Activated CD4-positive, alpha-beta T cell treated with anti-CD3 and anti-CD28 coated beads, Interleukin-2, amount 10 ng/mL, durations not matched to agents 7 days and 5 days (primary cell): Measurements from ENCODE around the gene STX11. TPM values are rescaled to one million over a fixed set of nuclear protein-coding genes. Genes with fewer than 3 reads are reported as not detected.

Source experiments
- CTCF ChIA-PET: fragments of 350-600 bp; sonication (Branson Sonifier 250); formaldehyde crosslinking; loops from one replicate; lab custom pipeline; 2021; ENCODE audit warnings: antibody characterized with exemption; lab: Charles Lee
- POLR2A ChIA-PET: fragments of 350-600 bp; sonication (Branson Sonifier 250); formaldehyde crosslinking; loops from one replicate; lab custom pipeline; 2021; ENCODE audit warnings: antibody characterized with exemption; lab: Charles Lee
- DNase-seq: peaks from one replicate; pipeline ENCODE4 v3.0.0-alpha.2; 2020
- H3K27ac Mint-ChIP-seq: one replicate; pipeline ENCODE4 v1.8.0; 2021; ENCODE audit warnings: mild to moderate bottlenecking, moderate library complexity, mixed read lengths
- H3K27me3 Mint-ChIP-seq: one replicate; pipeline ENCODE4 v1.8.0; 2021; ENCODE audit warnings: mixed read lengths
- H3K36me3 Mint-ChIP-seq: one replicate; pipeline ENCODE4 v1.8.0; 2021; ENCODE audit warnings: low read depth, mixed read lengths
- H3K4me1 Mint-ChIP-seq: one replicate; pipeline ENCODE4 v1.8.0; 2021; ENCODE audit warnings: mixed read lengths
- H3K4me3 Mint-ChIP-seq: one replicate; pipeline ENCODE4 v1.8.0; 2021; ENCODE audit warnings: mild to moderate bottlenecking, moderate library complexity, mixed read lengths
- H3K9me3 Mint-ChIP-seq: one replicate; pipeline ENCODE4 v1.8.0; 2021; ENCODE audit warnings: mixed read lengths
- total RNA-seq, 2 experiments: library from RNA; stranded (reverse); gene quantifications; one replicate each; pipeline ENCODE4 v1.2.3, GENCODE V29; 2021

Gene STX11
- total RNA-seq, 2 experiments from 2014 or later = 13.7 to 14.5 TPM

DNA sequence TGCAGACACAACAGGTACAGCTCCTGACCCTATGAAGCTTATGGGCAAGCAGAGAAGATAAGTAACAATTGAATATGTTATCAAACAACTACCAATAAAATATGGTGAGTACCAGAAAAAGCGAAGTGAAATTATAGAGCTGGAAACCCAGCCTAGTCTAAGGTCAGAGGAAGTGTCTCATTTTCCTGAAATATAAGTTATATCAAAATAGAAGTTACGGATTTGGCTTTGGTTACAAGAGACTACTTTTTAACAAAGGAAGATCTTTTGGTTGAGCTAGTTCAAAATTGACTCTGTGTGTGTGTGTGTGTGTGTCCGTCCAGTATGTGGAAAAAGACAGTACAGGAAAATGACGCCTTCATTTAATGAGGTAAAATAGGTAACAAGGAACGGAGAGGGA, 8.9 kb downstream of the STX11 start:
- peaks cover 40% of the 10 kb centered on the region for H3K4me1 Mint-ChIP-seq
- H3K9me3 Mint-ChIP-seq = no peaks in the 10 kb centered on the region
- no peaks in the 10 kb centered on the region for H3K27me3 Mint-ChIP-seq
- no peak overlapping the region for H3K27ac Mint-ChIP-seq
- H3K4me3 Mint-ChIP-seq = no peak overlapping the region
- DNase-seq = no peak
- ChIA-PET CTCF (no interaction called here), POLR2A (no interaction called here)
- peaks cover 36% of the 10 kb centered on the region for H3K36me3 Mint-ChIP-seq

- Mint-ChIP-seq H3K4me3 (no peak overlapping the region), H3K27ac (no peak overlapping the region), H3K9me3 (no peaks in the 10 kb centered on the region), H3K27me3 (no peaks in the 10 kb centered on the region), H3K4me1 (peaks cover 34% of the 10 kb centered on the region), H3K36me3 (peaks cover 32% of the 10 kb centered on the region)
- ChIA-PET POLR2A (no interaction called here), CTCF (no interaction called here)
- no peak for DNase-seq
Observed at GRCh38 chr6:144159742-144160141, 9.4 kb downstream of the STX11 start.

DNA sequence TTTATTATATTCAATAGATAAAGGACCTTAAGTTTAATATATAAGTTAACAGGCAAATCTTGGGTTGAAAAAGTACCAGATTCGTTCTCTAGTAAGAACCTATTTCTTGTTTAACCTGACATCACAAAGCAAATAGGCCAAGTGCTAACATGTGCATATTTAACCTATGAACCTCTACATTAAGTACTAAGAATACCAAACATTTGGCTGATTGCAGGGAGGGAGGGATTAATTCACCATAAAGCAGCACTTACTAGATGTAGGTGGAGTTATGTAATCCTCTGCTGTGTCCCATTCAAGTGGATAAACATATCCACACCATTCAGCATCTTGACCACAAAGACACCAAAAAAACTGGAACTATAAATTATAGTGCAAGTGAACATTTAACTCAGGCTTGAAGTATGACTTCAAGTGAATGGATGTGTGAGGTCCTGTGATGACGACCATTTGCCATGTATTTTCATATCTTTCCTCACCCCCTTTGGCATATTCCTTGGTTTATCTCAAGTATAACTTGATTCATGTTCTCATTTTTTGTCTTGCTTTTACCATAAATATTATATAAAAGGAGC, 10.2 kb downstream of the STX11 start:
- no peak for DNase-seq
- no peaks in the 10 kb centered on the region for H3K27me3 Mint-ChIP-seq
- H3K27ac Mint-ChIP-seq = no peak overlapping the region
- POLR2A ChIA-PET = no interaction called here
- no peak overlapping the region for H3K4me3 Mint-ChIP-seq
- peaks cover 29% of the 10 kb centered on the region for H3K36me3 Mint-ChIP-seq
- CTCF ChIA-PET = interaction anchor here (2.4 kb wide), 1 partner anchor 9 kb away, joined by 6 read pairs; no protein-coding TSS in a partner anchor
- no peaks in the 10 kb centered on the region for H3K9me3 Mint-ChIP-seq
- peaks cover 27% of the 10 kb centered on the region for H3K4me1 Mint-ChIP-seq

GRCh38 chr6:144161975-144162374, 11.7 kb downstream of the STX11 start:
- Mint-ChIP-seq H3K36me3 (peaks cover 26% of the 10 kb centered on the region), H3K9me3 (no peaks in the 10 kb centered on the region), H3K27me3 (no peaks in the 10 kb centered on the region), H3K4me1 (peaks cover 16% of the 10 kb centered on the region), H3K4me3 (no peak overlapping the region), H3K27ac (no peak overlapping the region)
- POLR2A ChIA-PET = no interaction called here
- DNase-seq = no peak
- CTCF ChIA-PET = interaction anchor here (1.0 to 2.4 kb wide), 2 partner anchors 11 to 32 kb away, joined by 3 to 6 read pairs; no protein-coding TSS in a partner anchor

DNA sequence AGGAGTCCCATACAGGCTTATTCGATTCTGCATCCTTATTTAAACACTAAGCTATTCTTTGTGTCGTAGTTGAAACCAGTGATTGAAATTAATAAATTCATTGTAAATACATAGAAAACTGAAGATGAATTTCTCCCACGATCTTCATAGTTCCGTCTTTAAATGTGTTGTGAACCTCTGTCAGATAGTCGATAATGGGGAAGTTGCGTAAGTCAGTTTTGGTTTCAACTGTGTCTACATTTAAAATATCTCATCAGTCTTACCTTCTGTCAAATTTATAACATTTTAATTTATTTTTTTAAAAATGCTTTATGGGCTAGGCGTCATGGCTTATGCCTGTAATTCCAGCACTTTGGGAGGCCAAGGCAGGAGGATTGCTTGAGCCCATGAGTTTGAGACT, 12.7 kb downstream of the STX11 start:
- peaks cover 21% of the 10 kb centered on the region for H3K36me3 Mint-ChIP-seq
- ChIA-PET CTCF (interaction anchor here (1.0 kb wide), 1 partner anchor 31 kb away, joined by 3 read pairs; no protein-coding TSS in a partner anchor), POLR2A (no interaction called here)
- H3K9me3 Mint-ChIP-seq = no peaks in the 10 kb centered on the region
- no peak overlapping the region for H3K27ac Mint-ChIP-seq
- H3K27me3 Mint-ChIP-seq = no peaks in the 10 kb centered on the region
- peaks cover 11% of the 10 kb centered on the region for H3K4me1 Mint-ChIP-seq
- DNase-seq = no peak
- no peak overlapping the region for H3K4me3 Mint-ChIP-seq

- Mint-ChIP-seq H3K9me3 (no peaks in the 10 kb centered on the region), H3K27me3 (no peaks in the 10 kb centered on the region), H3K27ac (no peak overlapping the region), H3K36me3 (peaks cover 35% of the 10 kb centered on the region), H3K4me3 (no peak overlapping the region), H3K4me1 (peaks cover 9% of the 10 kb centered on the region)
- DNase-seq = no peak
- CTCF ChIA-PET = interaction anchor here (0.6 kb wide), 1 partner anchor 42 kb away, joined by 4 read pairs; no protein-coding TSS in a partner anchor
- POLR2A ChIA-PET = no interaction called here
Observed at GRCh38 chr6:144165784-144166183, 15.5 kb downstream of the STX11 start.

DNA sequence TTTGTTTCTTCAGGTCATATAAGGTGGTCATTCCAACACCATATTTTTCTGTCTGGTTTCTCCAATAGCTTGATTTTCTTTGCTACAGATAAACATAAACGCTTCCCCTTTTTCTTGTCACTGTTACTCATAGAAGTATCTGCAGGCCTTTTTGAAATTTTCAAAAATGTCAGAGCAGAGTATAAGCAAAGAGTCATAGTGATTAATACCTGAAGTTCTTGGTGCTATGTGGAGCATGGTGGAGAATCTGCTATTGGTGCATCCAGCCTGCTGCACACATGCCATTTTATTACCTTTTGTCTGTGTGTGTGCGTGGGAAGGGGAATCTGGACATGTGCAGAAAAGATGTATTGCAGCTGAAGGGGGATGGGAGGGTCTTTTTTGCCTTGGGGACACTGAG, 19.7 kb downstream of the STX11 start:
- POLR2A ChIA-PET = no interaction called here

DNA sequence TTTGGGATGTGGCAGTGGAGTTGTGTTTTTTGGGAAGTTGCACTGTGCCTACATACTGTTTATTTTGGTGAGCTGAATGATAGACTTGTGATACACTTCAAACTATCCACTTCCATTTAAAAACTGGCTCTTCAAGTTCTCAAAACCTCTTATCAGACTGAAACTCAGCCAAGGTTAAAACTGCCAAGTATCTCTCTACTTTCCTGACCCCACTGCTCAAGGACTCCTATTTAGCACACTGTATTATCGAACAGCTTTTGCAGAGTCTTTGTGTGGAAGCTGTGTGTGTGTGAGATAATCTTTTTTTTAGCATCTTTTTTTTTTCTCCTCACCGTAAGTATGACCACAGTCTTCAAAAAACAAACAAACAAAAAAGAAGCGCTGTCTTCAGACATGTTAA, 21.1 kb downstream of the STX11 start:
- Mint-ChIP-seq H3K36me3 (peaks cover 51% of the 10 kb centered on the region), H3K4me1 (peaks cover 2% of the 10 kb centered on the region)
- CTCF ChIA-PET = interaction anchor here (0.8 to 1.5 kb wide), 2 partner anchors 10 to 22 kb away, joined by 3 to 4 read pairs; no protein-coding TSS in a partner anchor

More for the DNA sequence above, 19.7 kb downstream of the STX11 start:
- H3K9me3 Mint-ChIP-seq = no peaks in the 10 kb centered on the region
- no peak overlapping the region for H3K4me3 Mint-ChIP-seq
- DNase-seq = no peak
- no peak overlapping the region for H3K27ac Mint-ChIP-seq
- peaks cover 44% of the 10 kb centered on the region for H3K36me3 Mint-ChIP-seq
- H3K4me1 Mint-ChIP-seq = peaks cover 2% of the 10 kb centered on the region
- CTCF ChIA-PET = interaction anchor here (1.5 kb wide), 1 partner anchor 11 kb away, joined by 4 read pairs; no protein-coding TSS in a partner anchor
- no peaks in the 10 kb centered on the region for H3K27me3 Mint-ChIP-seq

GRCh38 chr6:144174006-144174405, 23.7 kb downstream of the STX11 start:
- ChIA-PET CTCF (interaction anchor here (2.1 kb wide), 1 partner anchor 10 kb away, joined by 6 read pairs; no protein-coding TSS in a partner anchor), POLR2A (no interaction called here)
- H3K4me3 Mint-ChIP-seq = no peak overlapping the region
- peaks cover 14% of the 10 kb centered on the region for H3K4me1 Mint-ChIP-seq
- no peak for DNase-seq
- H3K36me3 Mint-ChIP-seq = peaks cover 47% of the 10 kb centered on the region
- H3K27me3 Mint-ChIP-seq = no peaks in the 10 kb centered on the region
- H3K27ac Mint-ChIP-seq = no peak overlapping the region
- no peaks in the 10 kb centered on the region for H3K9me3 Mint-ChIP-seq

More for the DNA sequence above, 21.1 kb downstream of the STX11 start:
- Mint-ChIP-seq H3K27me3 (no peaks in the 10 kb centered on the region), H3K4me3 (no peak overlapping the region), H3K27ac (no peak overlapping the region), H3K9me3 (no peaks in the 10 kb centered on the region)
- DNase-seq = no peak
- POLR2A ChIA-PET = no interaction called here

DNA sequence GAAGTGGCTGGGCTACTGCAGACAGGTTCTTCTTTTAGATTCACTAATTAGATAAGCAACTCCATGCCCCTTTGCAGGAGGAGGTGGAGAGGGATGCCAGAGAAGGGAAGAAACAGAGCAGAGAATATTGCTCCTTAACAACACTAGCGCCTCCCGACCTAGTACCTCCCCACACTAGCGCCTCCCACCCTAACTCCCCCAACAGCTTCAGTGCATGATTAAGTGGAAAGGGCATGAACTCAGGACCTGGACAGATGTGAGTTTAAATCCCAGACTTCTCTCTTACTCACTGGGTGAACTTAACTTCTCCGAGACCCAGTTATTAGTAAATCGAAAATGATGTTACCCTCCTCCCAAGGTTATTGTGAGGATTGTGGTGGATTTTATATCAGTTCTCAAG, 25.7 kb downstream of the STX11 start:
- CTCF ChIA-PET = interaction anchor here (0.9 to 1.1 kb wide), 2 partner anchors 18 to 20 kb away, joined by 3 to 4 read pairs; no protein-coding TSS in a partner anchor

DNA sequence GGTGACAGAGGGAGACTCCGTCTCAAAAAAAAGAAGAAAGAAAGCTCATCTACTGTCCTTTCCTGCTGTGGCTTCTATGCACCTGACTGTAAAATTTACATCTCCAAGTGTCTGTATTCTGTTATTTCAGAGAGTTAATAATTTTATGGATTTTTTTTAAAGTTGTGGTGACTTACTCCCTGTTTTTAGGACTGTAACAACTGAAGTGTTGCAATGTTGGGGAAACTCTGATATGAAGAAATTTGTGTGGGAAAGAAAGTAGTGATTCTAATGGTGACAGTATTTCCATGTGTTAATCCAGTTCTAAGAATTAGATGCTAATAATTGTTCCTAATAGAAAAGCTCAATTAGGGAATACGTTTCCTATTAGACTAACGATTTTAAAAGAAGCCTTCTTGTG, 27.4 kb downstream of the STX11 start:
- H3K27me3 Mint-ChIP-seq = no peaks in the 10 kb centered on the region
- H3K36me3 Mint-ChIP-seq = peaks cover 40% of the 10 kb centered on the region
- ChIA-PET POLR2A (no interaction called here), CTCF (no interaction called here)
- no peak for DNase-seq
- peaks cover 37% of the 10 kb centered on the region for H3K4me1 Mint-ChIP-seq
- no peak overlapping the region for H3K4me3 Mint-ChIP-seq
- peaks cover 4% of the 10 kb centered on the region for H3K9me3 Mint-ChIP-seq
- no peak overlapping the region for H3K27ac Mint-ChIP-seq

More for the DNA sequence above, 25.7 kb downstream of the STX11 start:
- H3K27ac Mint-ChIP-seq = no peak overlapping the region
- peaks cover 30% of the 10 kb centered on the region for H3K4me1 Mint-ChIP-seq
- no peaks in the 10 kb centered on the region for H3K27me3 Mint-ChIP-seq
- DNase-seq = no peak
- peaks cover 43% of the 10 kb centered on the region for H3K36me3 Mint-ChIP-seq
- no peak overlapping the region for H3K4me3 Mint-ChIP-seq
- POLR2A ChIA-PET = no interaction called here
- no peaks in the 10 kb centered on the region for H3K9me3 Mint-ChIP-seq

- POLR2A ChIA-PET = no interaction called here
- H3K4me1 Mint-ChIP-seq = peaks cover 42% of the 10 kb centered on the region
- H3K27me3 Mint-ChIP-seq = no peaks in the 10 kb centered on the region
- H3K27ac Mint-ChIP-seq = no peak overlapping the region
- DNase-seq = no peak
- CTCF ChIA-PET = interaction anchor here (0.8 kb wide), 1 partner anchor 12 kb away, joined by 3 read pairs; no protein-coding TSS in a partner anchor
- H3K36me3 Mint-ChIP-seq = peaks cover 39% of the 10 kb centered on the region
- peaks cover 5% of the 10 kb centered on the region for H3K9me3 Mint-ChIP-seq
- no peak overlapping the region for H3K4me3 Mint-ChIP-seq
Observed at GRCh38 chr6:144178323-144178722, 28.0 kb downstream of the STX11 start.

DNA sequence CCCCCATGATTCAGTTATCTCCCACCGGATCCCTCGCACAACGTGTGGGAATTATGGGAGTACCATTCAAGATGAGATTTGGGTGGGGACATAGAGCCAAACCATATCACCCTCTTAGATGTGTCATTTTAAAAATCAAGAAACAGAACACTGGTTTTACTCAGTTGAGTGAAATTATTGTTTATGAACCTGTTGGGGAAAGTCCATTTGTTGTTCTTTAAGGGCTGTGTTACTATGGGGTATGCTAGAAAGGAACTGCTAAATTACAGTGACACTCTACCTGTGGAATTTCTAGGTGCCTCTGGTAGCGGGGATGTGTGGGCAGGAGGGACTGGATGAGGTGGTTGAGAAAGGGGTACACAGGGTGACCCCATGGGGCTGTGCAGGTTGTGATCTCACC, 28.9 kb downstream of the STX11 start:
- no peak overlapping the region for H3K4me3 Mint-ChIP-seq
- ChIA-PET CTCF (interaction anchor here (0.8 kb wide), 1 partner anchor 11 kb away, joined by 3 read pairs; no protein-coding TSS in a partner anchor), POLR2A (no interaction called here)
- no peak for DNase-seq
- H3K27ac Mint-ChIP-seq = no peak overlapping the region
- H3K27me3 Mint-ChIP-seq = no peaks in the 10 kb centered on the region
- H3K9me3 Mint-ChIP-seq = peaks cover 5% of the 10 kb centered on the region
- H3K4me1 Mint-ChIP-seq = peaks cover 45% of the 10 kb centered on the region
- H3K36me3 Mint-ChIP-seq = peaks cover 37% of the 10 kb centered on the region
